Mesothelial cell of epicardium (in vitro differentiated cells): Measurements from ENCODE around the gene VPS33B. TPM values are rescaled to one million over a fixed set of nuclear protein-coding genes. Genes with fewer than 3 reads are reported as not detected.

Source experiments
- DNase-seq, 2 experiments: peaks; one replicate each; pipeline ENCODE4 v3.0.0; 2021; ENCODE audit warnings: low spot score in 2 of 2; ENCODE audit not compliant: unreplicated experiment in 2 of 2
- H3K27ac Mint-ChIP-seq: 2 replicates; pipeline ENCODE4 v1.8.0; 2021; ENCODE audit warnings: mixed read lengths
- H3K27me3 Mint-ChIP-seq: 2 replicates; pipeline ENCODE4 v1.8.0; 2021; ENCODE audit warnings: low read depth, mixed read lengths
- H3K36me3 Mint-ChIP-seq: 2 replicates; pipeline ENCODE4 v1.8.0; 2021; ENCODE audit warnings: mixed read lengths
- H3K4me1 Mint-ChIP-seq: 2 replicates; pipeline ENCODE4 v1.8.0; 2021; ENCODE audit warnings: mixed read lengths
- H3K4me3 Mint-ChIP-seq: 2 replicates; pipeline ENCODE4 v1.8.0; 2021; ENCODE audit warnings: mild to moderate bottlenecking, moderate library complexity, mixed read lengths
- H3K9me3 Mint-ChIP-seq: 2 replicates; pipeline ENCODE4 v1.8.0; 2021; ENCODE audit warnings: mixed read lengths
- CTCF ChIP-seq: fragments of 200-600 bp; sonication (generic); IDR thresholded peaks from one replicate; pipeline ENCODE4 v1.5.0; 2021; ENCODE audit warnings: antibody characterized with exemption; ENCODE audit not compliant: unreplicated experiment
- total RNA-seq: library from RNA; stranded (reverse); gene quantifications from 3 replicates; pipeline ENCODE4 v1.2.1, GENCODE V29; 2021

Gene VPS33B
- total RNA-seq, 1 donor from 2014 or later = 25.2 TPM

GRCh38 chr15:90962021-90962420 lies 60.4 kb downstream of the VPS33B start:
- Mint-ChIP-seq H3K9me3 (no peaks in the 10 kb centered on the region), H3K27me3 (no peaks in the 10 kb centered on the region), H3K36me3 (peaks cover 28% of the 10 kb centered on the region), H3K4me1 (peaks cover 7% of the 10 kb centered on the region), H3K27ac (no peak overlapping the region), H3K4me3 (no peak overlapping the region)
- TF ChIP-seq CTCF = no peak
- DNase-seq = no peak

GRCh38 chr15:90960298-90961091 lies 61.9 kb downstream of the VPS33B start:
- no peak overlapping the region for H3K4me3 Mint-ChIP-seq
- H3K27me3 Mint-ChIP-seq = no peaks in the 10 kb centered on the region
- H3K4me1 Mint-ChIP-seq = peaks cover 16% of the 10 kb centered on the region
- peaks cover 25% of the 10 kb centered on the region for H3K36me3 Mint-ChIP-seq
- no peaks in the 10 kb centered on the region for H3K9me3 Mint-ChIP-seq
- TF ChIP-seq CTCF = no peak
- H3K27ac Mint-ChIP-seq = peak overlapping the region; percentile 39
- DNase-seq = no peak

GRCh38 chr15:90959894-90960293 lies 62.5 kb downstream of the VPS33B start:
- DNase-seq = no peak
- no peaks in the 10 kb centered on the region for H3K9me3 Mint-ChIP-seq
- H3K4me3 Mint-ChIP-seq = no peak overlapping the region
- H3K4me1 Mint-ChIP-seq = peaks cover 16% of the 10 kb centered on the region
- no peaks in the 10 kb centered on the region for H3K27me3 Mint-ChIP-seq
- no peak overlapping the region for H3K27ac Mint-ChIP-seq
- TF ChIP-seq CTCF = no peak
- peaks cover 22% of the 10 kb centered on the region for H3K36me3 Mint-ChIP-seq

- DNase-seq = no peak
- peaks cover 18% of the 10 kb centered on the region for H3K4me1 Mint-ChIP-seq
- no peak overlapping the region for H3K4me3 Mint-ChIP-seq
- no peak overlapping the region for H3K27ac Mint-ChIP-seq
- H3K27me3 Mint-ChIP-seq = no peaks in the 10 kb centered on the region
- H3K36me3 Mint-ChIP-seq = peaks cover 22% of the 10 kb centered on the region
- no peak for TF ChIP-seq CTCF
- no peaks in the 10 kb centered on the region for H3K9me3 Mint-ChIP-seq
These were observed 63.3 kb downstream of the VPS33B start for GRCh38 chr15:90959028-90959595.

GRCh38 chr15:90957791-90958190 lies 64.6 kb downstream of the VPS33B start:
- H3K27me3 Mint-ChIP-seq = no peaks in the 10 kb centered on the region
- no peak for TF ChIP-seq CTCF
- DNase-seq = no peak
- no peaks in the 10 kb centered on the region for H3K9me3 Mint-ChIP-seq
- H3K4me3 Mint-ChIP-seq = peak overlapping the region; percentile 76
- peak overlapping the region; percentile 73 for H3K27ac Mint-ChIP-seq
- peaks cover 16% of the 10 kb centered on the region for H3K4me1 Mint-ChIP-seq
- peaks cover 13% of the 10 kb centered on the region for H3K36me3 Mint-ChIP-seq
